ENCODE data around the gene XPOT. TPM values are rescaled to one million over a fixed set of nuclear protein-coding genes. Genes with fewer than 3 reads are reported as not detected.

Gene XPOT
- total RNA-seq, 2 experiments from 2014 or later: 39.6 to 40.0 TPM

GRCh38 chr12:64500394-64500793, 96.2 kb downstream of the XPOT start:
- peaks cover 2% of the 10 kb centered on the region for H3K4me1 Mint-ChIP-seq (ENCODE audit: low read depth)
- Histone ChIP-seq H3K36me3 (ENCODE audit: insufficient read depth, low read length) (peaks cover 36% of the 10 kb centered on the region), H3K9me3 (ENCODE audit: control insufficient read depth in 1 of 2, insufficient read depth in 1 of 2, low read length in 2 of 2) (no peaks in the 10 kb centered on the region), H3K27ac (ENCODE audit: low read depth in 1 of 2, low read length in 2 of 2) (no peak overlapping the region), H3K4me1 (ENCODE audit: insufficient read depth, low read length) (no peaks in the 10 kb centered on the region), H3K27me3 (ENCODE audit: control insufficient read depth in 1 of 2, insufficient read depth in 2 of 2, low read length in 2 of 2) (no peaks in the 10 kb centered on the region), H3K4me3 (ENCODE audit: low read length) (no peak overlapping the region)
- peaks cover 48% of the 10 kb centered on the region for H3K36me3 Mint-ChIP-seq (ENCODE audit: low read depth)
- H3K9me3 Mint-ChIP-seq: no peaks in the 10 kb centered on the region
- H3K27me3 Mint-ChIP-seq: no peaks in the 10 kb centered on the region
- no peak for ATAC-seq (ENCODE audit: poor library complexity)
- H3K4me3 Mint-ChIP-seq: no peak overlapping the region
- ChIA-PET POLR2A (no interaction called here), CTCF (no interaction called here)
- no peak for DNase-seq
- no peak overlapping the region for H3K27ac Mint-ChIP-seq
- no peak for TF ChIP-seq CTCF (IDR thresholded peaks at IDR 0.05)
- intact Hi-C loops (cut with DNase I, micrococcal nuclease): no loop called here

Other genes starting within 250 kb of the XPOT start
- gene KICS2, start 182.1 kb upstream of the XPOT start, total RNA-seq: 10 to 100 TPM; 13.6 to 14.0 TPM
- gene C12orf56, start 13.6 kb upstream of the XPOT start, total RNA-seq: under 1 TPM; 0.08 to 0.17 TPM
- 1 to 10 TPM; 5.6 to 7.2 TPM for gene TBK1, start 47.7 kb downstream of the XPOT start, total RNA-seq
- gene RASSF3, start 206.1 kb downstream of the XPOT start, total RNA-seq: 100 to 1,000 TPM; 118 to 127 TPM